ENCODE results near the gene AXIN1. TPM values are rescaled to one million over a fixed set of nuclear protein-coding genes. Genes with fewer than 3 reads are reported as not detected.

AXIN1 gene
- total RNA-seq, 3 donors from 2014 or later = 33.0 to 46.3 (median 40.0) TPM

GRCh38 chr16:280005-280460, 72.5 kb downstream of the AXIN1 start:
- H3K4me1 ChIP-seq (ENCODE audit: low read depth) = peaks cover 20% of the 10 kb centered on the region
- DNase-seq (peak in 1 of 3 donors; percentile 44), ATAC-seq (no peak)
- H3K36me3 ChIP-seq (ENCODE audit: low read depth) = no peaks in the 10 kb centered on the region
- TF ChIP-seq CTCF (IDR thresholded peaks at IDR 0.05) = no peak
- H3K4me3 ChIP-seq = no peak overlapping the region
- H3K9me3 ChIP-seq = no peaks in the 10 kb centered on the region
- intact Hi-C loops (cut with DNase I, micrococcal nuclease) = no loop called here

- intact Hi-C loops (cut with DNase I, micrococcal nuclease) = no loop called here
- TF ChIP-seq CTCF (IDR thresholded peaks at IDR 0.05) = no peak
- H3K36me3 ChIP-seq (ENCODE audit: low read depth) = no peaks in the 10 kb centered on the region
Measured at GRCh38 chr16:279531-279930, 73.0 kb downstream of the AXIN1 start.

GRCh38 chr16:278863-279366, 73.6 kb downstream of the AXIN1 start:
- Histone ChIP-seq H3K9me3 (no peaks in the 10 kb centered on the region), H3K4me1 (ENCODE audit: low read depth) (peaks cover 23% of the 10 kb centered on the region), H3K36me3 (ENCODE audit: low read depth) (no peaks in the 10 kb centered on the region), H3K4me3 (no peak overlapping the region)
- TF ChIP-seq CTCF (IDR thresholded peaks at IDR 0.05) = no peak
- intact Hi-C loops (cut with DNase I, micrococcal nuclease) = no loop called here
- DNase-seq (no peak), ATAC-seq (peak; percentile 58)

More at GRCh38 chr16:279531-279930, 73.0 kb downstream of the AXIN1 start:
- no peak overlapping the region for H3K4me3 ChIP-seq
- H3K4me1 ChIP-seq (ENCODE audit: low read depth) = peaks cover 23% of the 10 kb centered on the region
- ATAC-seq = no peak
- no peaks in the 10 kb centered on the region for H3K9me3 ChIP-seq
- no peak for DNase-seq

GRCh38 chr16:276426-277077, 76.0 kb downstream of the AXIN1 start:
- peaks cover 29% of the 10 kb centered on the region for H3K4me1 ChIP-seq (ENCODE audit: low read depth)
- TF ChIP-seq CTCF (IDR thresholded peaks at IDR 0.05) = no peak
- intact Hi-C loops (cut with DNase I, micrococcal nuclease) = no loop called here
- no peaks in the 10 kb centered on the region for H3K36me3 ChIP-seq (ENCODE audit: low read depth)
- no peaks in the 10 kb centered on the region for H3K9me3 ChIP-seq
- no peak overlapping the region for H3K4me3 ChIP-seq
- ATAC-seq (no peak), DNase-seq (no peak)

- no peaks in the 10 kb centered on the region for H3K36me3 ChIP-seq (ENCODE audit: low read depth)
- ATAC-seq (peak; percentile 39), DNase-seq (no peak)
- no peaks in the 10 kb centered on the region for H3K9me3 ChIP-seq
- peaks cover 21% of the 10 kb centered on the region for H3K4me1 ChIP-seq (ENCODE audit: low read depth)
- no peak for TF ChIP-seq CTCF (IDR thresholded peaks at IDR 0.05)
- intact Hi-C loops (cut with DNase I, micrococcal nuclease) = no loop called here
- no peak within 1 kb of the TSS for H3K4me3 ChIP-seq
Measured at GRCh38 chr16:275786-276232, 76.7 kb downstream of the AXIN1 start, which contains the start of gene RGS11. Gene RGS11 (minus strand): TSS chr16:275944. CDS start chr16:275911, 33 bp downstream.

All from mucosa of descending colon (tissue), 3 donors.